GM13976 (cell line): Measurements from ENCODE around the gene LCT.

Experiments used
- DNase-seq: peaks from one replicate; pipeline ENCODE4 v3.0.0; 2012; ENCODE audit warnings: low spot score
- CTCF ChIP-seq: IDR thresholded peaks from 2 replicates; pipeline ENCODE4 v1.5.1; 2012; ENCODE audit warnings: borderline replicate concordance, mild to moderate bottlenecking; ENCODE audit not compliant: insufficient read depth; ENCODE audit errors: extremely low read depth, missing control alignments, control extremely low read depth
- in situ Hi-C: fragments of 300-500 bp; cut with MboI; formaldehyde crosslinking; loops from one replicate; pipeline ENCODE4 v1.12.0; 2022; ENCODE audit warnings: low sequenced_read_pairs, mixed read lengths, inconsistent platforms; ENCODE audit not compliant: unreplicated experiment

The LCT gene

GRCh38 chr2:135839713-135840112 lies 2.7 kb upstream of the LCT start:
- DNase-seq, result no peak
- TF ChIP-seq CTCF, result no peak
- in situ Hi-C loops, result no loop called here

GRCh38 chr2:135838502-135838901 lies 1.5 kb upstream of the LCT start:
- in situ Hi-C loops, result no loop called here
- TF ChIP-seq CTCF, result no peak

GRCh38 chr2:135832891-135833290 lies 4.1 kb downstream of the LCT start:
- in situ Hi-C loops, result no loop called here
- DNase-seq, result no peak

More at GRCh38 chr2:135838502-135838901, 1.5 kb upstream of the LCT start:
- DNase-seq, result no peak

GRCh38 chr2:135831180-135831812 lies 5.7 kb downstream of the LCT start:
- in situ Hi-C loops, result no loop called here
- DNase-seq, result no peak
- no peak for TF ChIP-seq CTCF

More at GRCh38 chr2:135832891-135833290, 4.1 kb downstream of the LCT start:
- no peak for TF ChIP-seq CTCF

GRCh38 chr2:135829378-135830135 lies 7.4 kb downstream of the LCT start:
- in situ Hi-C loops, result no loop called here
- DNase-seq, result no peak
- no peak for TF ChIP-seq CTCF

- TF ChIP-seq CTCF, result no peak
- in situ Hi-C loops, result no loop called here
- no peak for DNase-seq
Observed at GRCh38 chr2:135826544-135826943, 10.4 kb downstream of the LCT start.
